Transverse colon (tissue), 4 donors: Measurements from ENCODE around the gene SPECC1. TPM values are rescaled to one million over a fixed set of nuclear protein-coding genes. Genes with fewer than 3 reads are reported as not detected.
A peak's percentile ranks its signal among the peaks of the same experiment; 100 is the strongest.
"Not testable (repeated sequence)": the region's sequence is repeated elsewhere in the genome, so short reads cannot be mapped to it uniquely, and the experiment has no call there.

Experiments
- DNase-seq: peaks from one replicate; pipeline ENCODE4 v3.0.0-alpha.2; 2019
- H3K27ac ChIP-seq, 4 donors: fragments of 200-600 bp; sonication (generic); 2 replicates each; pipeline ENCODE4 v1.5.1; 2016 to 2018; ENCODE audit warnings: inconsistent platforms in 4 of 4
- H3K27me3 ChIP-seq: fragments of 200-600 bp; sonication (generic); 2 replicates; pipeline ENCODE4 v1.5.1; 2017; ENCODE audit warnings: inconsistent platforms
- H3K36me3 ChIP-seq, 4 donors: fragments of 200-600 bp; sonication (generic); 2 replicates each; pipeline ENCODE4 v1.5.1; 2017 to 2019; ENCODE audit warnings: inconsistent platforms in 4 of 4
- H3K4me1 ChIP-seq, 4 donors: fragments of 200-600 bp; sonication (generic); 2 replicates each; pipeline ENCODE4 v1.5.1; 2017 to 2020; ENCODE audit warnings: inconsistent platforms in 4 of 4
- H3K4me3 ChIP-seq, 4 donors: fragments of 200-600 bp; sonication (generic); 1 replicate in 1 of 4; 2 replicates in 3 of 4; pipeline versions ENCODE4 v1.5.1 to v1.6.1; 2017 to 2019; ENCODE audit warnings: inconsistent platforms in 4 of 4
- H3K9me3 ChIP-seq, 2 donors: fragments of 200-600 bp; sonication (generic); 2 replicates each; pipeline ENCODE4 v1.5.1; 2017 to 2019; ENCODE audit warnings: inconsistent platforms in 2 of 2
- EP300 ChIP-seq: sonication (generic); formaldehyde crosslinking; IDR thresholded peaks from one replicate; pipeline ENCODE4 v1.6.1; 2017; ENCODE audit warnings: antibody characterized with exemption, low read depth
- POLR2A ChIP-seq: fragments of 450-650 bp; IDR thresholded peaks from one replicate; pipeline ENCODE4 v1.6.1; 2016; ENCODE audit warnings: antibody characterized with exemption, mild to moderate bottlenecking, moderate library complexity
- POLR2AphosphoS5 ChIP-seq, 3 donors: sonication (generic); formaldehyde crosslinking; IDR thresholded peaks; one replicate each; pipeline ENCODE4 v1.6.1; 2016; ENCODE audit warnings: antibody characterized with exemption in 3 of 3
- WGBS, 2 donors: methylation state at CpG; one replicate each; pipeline ENCODE4 v1.1.5; 2018; ENCODE audit warnings: low coverage in 1 of 2; 5-methylcytosine and 5-hydroxymethylcytosine counted together
- in situ Hi-C, 4 donors: fragments of 200-750 bp; cut with MboI; loops; one replicate each; pipeline versions ENCODE4 v1.15.0 to v1.15.1; 2017; ENCODE audit warnings: low sequenced_read_pairs in 3 of 4, low pct_ligation_motif_present in 1 of 4, low pct_unique_long_range_greater_than_20kb in 1 of 4
- intact Hi-C: fragments of 100-400 bp; cut with DNase I; formaldehyde crosslinking; loops from one replicate; pipeline ENCODE4 v1.15.1; 2023; ENCODE audit warnings: low total_unique reads
- total RNA-seq, 4 donors: library from RNA; depleted of rRNA; stranded (reverse); fragments of >200 nt; gene quantifications; one replicate each; pipeline ENCODE4 v1.1.0, GENCODE V29; 2016
- TF ChIP-seq, protein P1 (sequence below), 5 experiments: fragments of 200-600 bp in 3 of 5; fragments of 450-650 bp in 2 of 5; sonication (generic) in 3 of 5; IDR thresholded peaks; 1 replicate in 2 of 5; 2 replicates in 3 of 5; pipeline ENCODE4 v1.5.1; 2016 to 2017; ENCODE audit warnings: antibody characterized with exemption in 5 of 5, inconsistent platforms in 3 of 5, mild to moderate bottlenecking in 2 of 5, moderate library complexity in 1 of 5

Gene SPECC1
- total RNA-seq, 4 donors from 2014 or later: 117 to 141 (median 125) TPM

GRCh38 chr17:20191056-20191455 is 181.9 kb downstream of the SPECC1 start:
- no peak for DNase-seq
- in situ Hi-C loops (no loop called here), intact Hi-C loops (no loop called here)
- H3K4me1 ChIP-seq: peaks cover 15 to 72% (median 41%) of the 10 kb centered on the region in 4 donors
- H3K27ac ChIP-seq: peak overlapping the region; percentile 72 to 86 (median 81)
- WGBS, 2 donors: 45 to 75% methylated on average over 3 of the region's 3 CpGs
- no peak overlapping the region for H3K4me3 ChIP-seq
- no peaks in the 10 kb centered on the region for H3K27me3 ChIP-seq
- H3K36me3 ChIP-seq: no peaks in the 10 kb centered on the region
- TF ChIP-seq EP300 (no peak), POLR2A (no peak), POLR2AphosphoS5 (IDR thresholded peaks at IDR 0.05) (no peak)
- TF ChIP-seq, protein P1, sequence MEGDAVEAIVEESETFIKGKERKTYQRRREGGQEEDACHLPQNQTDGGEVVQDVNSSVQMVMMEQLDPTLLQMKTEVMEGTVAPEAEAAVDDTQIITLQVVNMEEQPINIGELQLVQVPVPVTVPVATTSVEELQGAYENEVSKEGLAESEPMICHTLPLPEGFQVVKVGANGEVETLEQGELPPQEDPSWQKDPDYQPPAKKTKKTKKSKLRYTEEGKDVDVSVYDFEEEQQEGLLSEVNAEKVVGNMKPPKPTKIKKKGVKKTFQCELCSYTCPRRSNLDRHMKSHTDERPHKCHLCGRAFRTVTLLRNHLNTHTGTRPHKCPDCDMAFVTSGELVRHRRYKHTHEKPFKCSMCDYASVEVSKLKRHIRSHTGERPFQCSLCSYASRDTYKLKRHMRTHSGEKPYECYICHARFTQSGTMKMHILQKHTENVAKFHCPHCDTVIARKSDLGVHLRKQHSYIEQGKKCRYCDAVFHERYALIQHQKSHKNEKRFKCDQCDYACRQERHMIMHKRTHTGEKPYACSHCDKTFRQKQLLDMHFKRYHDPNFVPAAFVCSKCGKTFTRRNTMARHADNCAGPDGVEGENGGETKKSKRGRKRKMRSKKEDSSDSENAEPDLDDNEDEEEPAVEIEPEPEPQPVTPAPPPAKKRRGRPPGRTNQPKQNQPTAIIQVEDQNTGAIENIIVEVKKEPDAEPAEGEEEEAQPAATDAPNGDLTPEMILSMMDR (IDR thresholded peaks at IDR 0.05): no peak
- H3K9me3 ChIP-seq: no peaks in the 10 kb centered on the region

DNA sequence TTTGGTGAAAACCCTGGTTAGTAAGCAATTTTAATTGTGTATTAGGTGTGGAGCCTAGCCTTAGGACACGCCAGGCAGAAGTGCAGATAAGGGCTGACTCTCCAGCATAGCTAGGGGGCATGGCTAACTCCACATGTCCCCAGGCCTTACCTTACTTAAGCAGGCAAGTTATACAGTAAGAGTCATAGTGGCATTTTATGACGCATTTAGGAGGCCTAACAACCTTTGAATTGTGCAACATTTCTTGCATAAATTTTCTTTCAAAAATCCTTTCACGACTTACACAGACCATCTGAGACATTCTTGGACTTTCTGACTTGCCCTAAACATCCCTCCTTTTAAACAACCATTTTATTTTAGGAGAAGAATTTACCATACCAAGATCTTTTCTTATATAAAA is 187.1 kb downstream of the SPECC1 start:
- H3K36me3 ChIP-seq, H3K9me3 ChIP-seq, in situ Hi-C loops, DNase-seq, H3K4me3 ChIP-seq, H3K27me3 ChIP-seq, intact Hi-C loops: not testable (repeated sequence)
- WGBS, 2 donors: 69 to 76% methylated on average over 3 of the region's 3 CpGs
- Histone ChIP-seq H3K27ac (peak overlapping the region in 1 of 4 donors; percentile 10), H3K4me1 (peaks cover 3 to 58% (median 33%) of the 10 kb centered on the region in 4 donors)

- TF ChIP-seq POLR2AphosphoS5 (IDR thresholded peaks at IDR 0.05): no peak
- TF ChIP-seq POLR2A: no peak
- TF ChIP-seq, protein P1 (IDR thresholded peaks at IDR 0.05): no peak
- TF ChIP-seq EP300: no peak
- Histone ChIP-seq H3K4me3 (no peak overlapping the region), H3K9me3 (no peaks in the 10 kb centered on the region), H3K27me3 (no peaks in the 10 kb centered on the region), H3K36me3 (no peaks in the 10 kb centered on the region), H3K4me1 (peaks cover 3 to 59% (median 28%) of the 10 kb centered on the region in 4 donors), H3K27ac (no peak overlapping the region)
- WGBS, 2 donors: 79 to 86% methylated on average over 4 to 5 of the region's 5 CpGs
- in situ Hi-C loops: no loop called here
- no peak for DNase-seq
- intact Hi-C loops: no loop called here
Measured at GRCh38 chr17:20197272-20197926, 188.2 kb downstream of the SPECC1 start.

GRCh38 chr17:20200016-20200795 is 191.0 kb downstream of the SPECC1 start:
- Histone ChIP-seq H3K27me3 (no peaks in the 10 kb centered on the region), H3K27ac (no peak overlapping the region), H3K9me3 (no peaks in the 10 kb centered on the region), H3K36me3 (no peaks in the 10 kb centered on the region), H3K4me1 (peaks cover 6 to 53% (median 26%) of the 10 kb centered on the region in 4 donors), H3K4me3 (no peak overlapping the region)
- no peak for DNase-seq
- in situ Hi-C loops: no loop called here
- 90 to 91% methylated on average over 4 to 5 of the region's 5 CpGs for WGBS, 2 donors
- no peak for TF ChIP-seq POLR2AphosphoS5 (IDR thresholded peaks at IDR 0.05)
- no peak for TF ChIP-seq POLR2A
- TF ChIP-seq EP300: no peak
- TF ChIP-seq, protein P1 (IDR thresholded peaks at IDR 0.05): no peak
- intact Hi-C loops: no loop called here
